ENCODE results near the gene MPST. TPM values are rescaled to one million over a fixed set of nuclear protein-coding genes. Genes with fewer than 3 reads are reported as not detected.

The MPST gene
- total RNA-seq, 1 donor from 2014 or later, result 101 TPM

DNA sequence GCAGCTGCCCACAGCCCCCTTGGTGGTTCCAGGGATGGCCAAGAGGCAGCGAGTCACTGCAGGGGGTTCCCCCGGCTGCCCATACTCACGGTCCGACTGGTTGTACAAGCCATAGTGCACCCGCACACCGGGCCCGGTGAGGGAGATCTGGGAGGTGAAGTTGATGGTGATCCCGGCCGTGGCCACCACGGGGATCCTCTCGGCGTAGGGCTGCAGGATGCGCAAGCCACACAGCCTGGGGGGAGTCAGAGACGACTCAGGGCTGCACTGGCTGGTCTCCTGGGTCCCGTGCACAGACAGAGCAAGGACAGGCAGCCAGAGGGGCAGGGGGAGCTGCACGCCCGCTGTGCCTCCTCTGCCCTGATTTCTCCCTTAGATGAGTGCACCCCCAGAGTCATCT lies 55.5 kb downstream of the MPST start:
- no peak for DNase-seq (ENCODE audit: low spot score, unreplicated experiment)
- Mint-ChIP-seq H3K36me3 (ENCODE audit: insufficient read depth) (no peaks in the 10 kb centered on the region), H3K9me3 (ENCODE audit: low read depth) (no peaks in the 10 kb centered on the region), H3K4me3 (ENCODE audit: low read depth) (no peak overlapping the region), H3K27ac (no peak overlapping the region), H3K27me3 (peaks cover 43% of the 10 kb centered on the region), H3K4me1 (ENCODE audit: low read depth) (peaks cover 2% of the 10 kb centered on the region)
- TF ChIP-seq, protein P1, sequence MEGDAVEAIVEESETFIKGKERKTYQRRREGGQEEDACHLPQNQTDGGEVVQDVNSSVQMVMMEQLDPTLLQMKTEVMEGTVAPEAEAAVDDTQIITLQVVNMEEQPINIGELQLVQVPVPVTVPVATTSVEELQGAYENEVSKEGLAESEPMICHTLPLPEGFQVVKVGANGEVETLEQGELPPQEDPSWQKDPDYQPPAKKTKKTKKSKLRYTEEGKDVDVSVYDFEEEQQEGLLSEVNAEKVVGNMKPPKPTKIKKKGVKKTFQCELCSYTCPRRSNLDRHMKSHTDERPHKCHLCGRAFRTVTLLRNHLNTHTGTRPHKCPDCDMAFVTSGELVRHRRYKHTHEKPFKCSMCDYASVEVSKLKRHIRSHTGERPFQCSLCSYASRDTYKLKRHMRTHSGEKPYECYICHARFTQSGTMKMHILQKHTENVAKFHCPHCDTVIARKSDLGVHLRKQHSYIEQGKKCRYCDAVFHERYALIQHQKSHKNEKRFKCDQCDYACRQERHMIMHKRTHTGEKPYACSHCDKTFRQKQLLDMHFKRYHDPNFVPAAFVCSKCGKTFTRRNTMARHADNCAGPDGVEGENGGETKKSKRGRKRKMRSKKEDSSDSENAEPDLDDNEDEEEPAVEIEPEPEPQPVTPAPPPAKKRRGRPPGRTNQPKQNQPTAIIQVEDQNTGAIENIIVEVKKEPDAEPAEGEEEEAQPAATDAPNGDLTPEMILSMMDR (IDR thresholded peaks at IDR 0.05; ENCODE audit: unreplicated experiment), result no peak

DNA sequence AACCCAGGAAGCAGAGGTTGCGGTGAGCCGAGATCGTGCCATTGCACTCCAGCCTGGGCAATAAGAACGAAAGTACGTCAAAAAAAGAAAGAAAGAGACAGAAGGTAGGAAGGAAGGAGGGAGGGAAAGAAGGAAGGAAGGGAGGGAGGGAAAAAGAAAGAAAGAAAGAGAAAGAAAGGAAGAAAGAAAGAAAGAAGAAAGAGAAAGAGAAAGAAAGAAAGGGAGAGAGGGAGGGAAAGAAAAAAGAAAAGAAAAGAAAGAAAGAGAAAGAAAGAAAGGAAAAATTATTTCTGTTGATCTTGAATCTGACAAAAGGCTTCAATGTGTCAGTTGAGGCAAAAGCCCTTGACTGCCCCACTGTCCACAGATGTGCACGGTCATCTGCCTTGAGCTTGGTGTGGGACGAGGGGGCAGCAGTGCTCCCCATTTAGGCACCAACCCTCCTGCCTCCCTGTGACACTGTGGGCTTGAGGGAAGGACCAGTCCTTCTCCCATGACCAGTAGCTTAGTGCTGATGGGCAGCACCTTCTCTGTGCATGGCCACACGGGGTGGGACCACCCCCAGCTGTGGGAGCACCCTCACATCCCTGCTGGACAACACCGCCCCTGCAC lies 56.4 kb downstream of the MPST start:
- Mint-ChIP-seq H3K36me3 (ENCODE audit: insufficient read depth) (no peaks in the 10 kb centered on the region), H3K27ac (no peak overlapping the region), H3K4me3 (ENCODE audit: low read depth) (no peak overlapping the region), H3K9me3 (ENCODE audit: low read depth) (no peaks in the 10 kb centered on the region), H3K27me3 (peaks cover 46% of the 10 kb centered on the region), H3K4me1 (ENCODE audit: low read depth) (peaks cover 2% of the 10 kb centered on the region)
- TF ChIP-seq, protein P1 (IDR thresholded peaks at IDR 0.05; ENCODE audit: unreplicated experiment), result no peak
- DNase-seq (ENCODE audit: low spot score, unreplicated experiment), result no peak

DNA sequence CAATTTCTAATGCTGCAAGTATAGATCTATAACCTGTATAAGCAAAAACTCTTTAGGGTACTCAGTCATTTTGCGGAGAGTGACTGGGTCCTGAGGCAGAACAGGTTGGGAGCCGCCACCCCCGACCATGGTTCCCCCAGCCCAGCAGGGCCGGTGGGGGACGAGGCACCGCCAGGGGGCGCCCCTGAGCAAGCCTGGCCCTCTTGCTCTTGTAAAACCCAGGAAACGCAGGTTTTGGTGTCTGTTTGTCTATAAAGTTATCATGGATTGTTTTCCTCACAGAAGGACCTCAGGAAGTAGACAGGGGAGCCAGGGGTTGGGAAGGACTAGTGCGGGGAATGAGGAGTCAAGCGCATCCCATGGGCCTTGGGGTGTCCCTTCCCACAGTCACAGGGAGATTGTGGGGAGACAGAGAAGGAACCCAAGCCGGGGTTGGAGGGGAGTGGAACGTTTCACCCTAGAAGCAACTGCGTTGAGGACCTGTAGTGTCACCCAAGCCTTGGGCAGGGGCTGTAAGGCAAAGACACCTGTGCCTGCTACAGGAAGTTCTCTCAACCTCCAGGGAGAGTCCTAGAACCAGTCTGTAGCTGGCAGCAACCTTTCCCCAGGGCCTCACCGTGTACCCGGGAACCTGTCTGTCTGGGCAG lies 58.4 kb downstream of the MPST start:
- no peaks in the 10 kb centered on the region for H3K9me3 Mint-ChIP-seq (ENCODE audit: low read depth)
- no peaks in the 10 kb centered on the region for H3K36me3 Mint-ChIP-seq (ENCODE audit: insufficient read depth)
- peak; percentile 72 for DNase-seq (ENCODE audit: low spot score, unreplicated experiment)
- TF ChIP-seq, protein P1 (IDR thresholded peaks at IDR 0.05; ENCODE audit: unreplicated experiment), result peak; percentile 96
- H3K27me3 Mint-ChIP-seq, result peaks cover 55% of the 10 kb centered on the region
- H3K4me3 Mint-ChIP-seq (ENCODE audit: low read depth), result no peak overlapping the region
- H3K27ac Mint-ChIP-seq, result no peak overlapping the region
- H3K4me1 Mint-ChIP-seq (ENCODE audit: low read depth), result peaks cover 2% of the 10 kb centered on the region

DNA sequence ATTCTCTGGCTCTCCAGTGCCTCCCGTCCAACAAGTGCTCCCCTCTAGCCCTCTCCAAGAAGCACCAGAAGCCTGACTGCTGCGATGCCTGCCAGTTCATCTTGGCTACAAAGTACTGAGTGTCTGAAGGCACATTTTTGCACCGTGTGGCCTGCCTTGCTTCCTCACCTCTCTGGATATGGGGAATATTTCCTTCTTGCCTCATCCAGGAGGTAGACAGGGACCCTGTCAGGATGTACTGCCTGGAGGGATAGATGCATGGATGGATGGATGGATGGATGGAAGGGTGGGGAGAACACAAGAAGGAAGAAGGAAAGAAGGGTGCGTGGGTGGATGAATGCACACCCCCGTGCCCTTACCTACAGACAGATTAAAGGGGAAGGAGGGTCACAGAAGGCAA lies 59.6 kb downstream of the MPST start:
- no peaks in the 10 kb centered on the region for H3K9me3 Mint-ChIP-seq (ENCODE audit: low read depth)

More for the DNA sequence above, 59.6 kb downstream of the MPST start:
- DNase-seq (ENCODE audit: low spot score, unreplicated experiment), result no peak
- peaks cover 2% of the 10 kb centered on the region for H3K36me3 Mint-ChIP-seq (ENCODE audit: insufficient read depth)
- H3K27me3 Mint-ChIP-seq, result peaks cover 63% of the 10 kb centered on the region
- peaks cover 2% of the 10 kb centered on the region for H3K4me1 Mint-ChIP-seq (ENCODE audit: low read depth)
- TF ChIP-seq, protein P1 (IDR thresholded peaks at IDR 0.05; ENCODE audit: unreplicated experiment), result no peak
- H3K27ac Mint-ChIP-seq, result no peak overlapping the region
- H3K4me3 Mint-ChIP-seq (ENCODE audit: low read depth), result no peak overlapping the region

Other genes with a start within 250 kb of the MPST start
- gene IFT27, start 243.6 kb upstream of the MPST start, total RNA-seq, result 52.3 and 57.7 TPM in 2 replicates
- not detected in 2 replicates for gene PVALB, start 202.7 kb upstream of the MPST start, total RNA-seq
- not detected in 2 replicates for gene NCF4, start 158.7 kb upstream of the MPST start, total RNA-seq
- not detected in 2 replicates for gene CSF2RB, start 106.1 kb upstream of the MPST start, total RNA-seq
- 41.9 and 44.5 TPM in 2 replicates for gene TST, start 295 bp upstream of the MPST start, total RNA-seq
- gene KCTD17, start 32.0 kb downstream of the MPST start, total RNA-seq, result 37.3 and 38.8 TPM in 2 replicates
- gene TMPRSS6, start 90.0 kb downstream of the MPST start, total RNA-seq, result 12.6 and 16.4 TPM in 2 replicates
- not detected in 2 replicates for gene IL2RB, start 130.2 kb downstream of the MPST start, total RNA-seq
- 13.8 and 14.5 TPM in 2 replicates for gene C1QTNF6, start 168.5 kb downstream of the MPST start, total RNA-seq
- 1.3 and 1.9 TPM in 2 replicates for gene SSTR3, start 192.7 kb downstream of the MPST start, total RNA-seq
- 1.7 and 1.9 TPM in 2 replicates for gene RAC2, start 224.5 kb downstream of the MPST start, total RNA-seq